GM20000 (cell line): ENCODE results near the gene SLC13A4.

Experiments
- DNase-seq: peaks from one replicate; pipeline ENCODE4 v3.0.0; 2012; ENCODE audit warnings: low spot score
- CTCF ChIP-seq: IDR thresholded peaks from 2 replicates; pipeline ENCODE4 v1.5.1; 2012; ENCODE audit warnings: mild to moderate bottlenecking, control low read depth; ENCODE audit errors: extremely low read depth, missing control alignments

The SLC13A4 gene

GRCh38 chr7:135759532-135759931 lies 31.5 kb upstream of the SLC13A4 start:
- no peak for TF ChIP-seq CTCF
- DNase-seq: no peak

DNA sequence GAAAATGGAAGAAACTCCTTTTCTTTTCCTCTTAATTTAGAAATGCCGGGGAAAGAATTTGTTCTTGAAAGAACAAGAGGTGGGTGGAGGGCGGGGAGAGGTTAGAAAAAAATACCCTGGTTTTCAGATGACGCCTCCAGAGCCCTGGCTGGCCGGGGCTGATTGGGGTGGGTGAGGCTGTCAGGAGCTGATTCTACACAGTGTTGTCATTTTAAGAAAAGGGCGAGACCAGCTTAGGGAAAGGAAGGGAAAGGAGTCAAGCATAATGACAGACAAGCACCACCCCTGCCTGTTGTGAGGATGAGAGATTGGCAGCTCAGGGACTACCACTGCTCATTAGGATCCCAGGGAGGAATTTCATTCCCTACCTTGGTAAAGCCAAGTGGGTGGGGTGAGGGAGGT lies 30.5 kb upstream of the SLC13A4 start:
- TF ChIP-seq CTCF: no peak
- no peak for DNase-seq

GRCh38 chr7:135757719-135758411 lies 29.9 kb upstream of the SLC13A4 start:
- DNase-seq: no peak

DNA sequence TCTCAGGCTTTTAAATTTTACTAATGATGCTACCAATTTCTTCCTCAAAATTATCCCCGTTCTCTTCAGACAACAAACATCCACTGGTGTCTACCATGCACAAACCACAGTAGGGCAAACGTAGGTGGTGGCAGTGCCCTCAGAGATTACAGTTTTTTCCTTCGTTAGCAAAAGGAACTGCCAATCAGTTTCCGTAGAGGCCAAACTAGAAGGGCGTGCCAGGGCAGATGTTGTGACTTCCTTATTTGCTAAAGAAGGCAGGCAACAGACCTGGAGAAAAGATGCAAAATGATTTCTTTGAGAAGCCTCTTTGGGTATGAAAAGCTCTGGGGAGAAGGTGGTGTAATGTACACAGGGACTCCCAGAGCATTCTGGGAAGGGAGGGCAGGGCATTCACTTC lies 28.2 kb upstream of the SLC13A4 start:
- DNase-seq: no peak
- TF ChIP-seq CTCF: no peak

More at GRCh38 chr7:135757719-135758411, 29.9 kb upstream of the SLC13A4 start:
- no peak for TF ChIP-seq CTCF

DNA sequence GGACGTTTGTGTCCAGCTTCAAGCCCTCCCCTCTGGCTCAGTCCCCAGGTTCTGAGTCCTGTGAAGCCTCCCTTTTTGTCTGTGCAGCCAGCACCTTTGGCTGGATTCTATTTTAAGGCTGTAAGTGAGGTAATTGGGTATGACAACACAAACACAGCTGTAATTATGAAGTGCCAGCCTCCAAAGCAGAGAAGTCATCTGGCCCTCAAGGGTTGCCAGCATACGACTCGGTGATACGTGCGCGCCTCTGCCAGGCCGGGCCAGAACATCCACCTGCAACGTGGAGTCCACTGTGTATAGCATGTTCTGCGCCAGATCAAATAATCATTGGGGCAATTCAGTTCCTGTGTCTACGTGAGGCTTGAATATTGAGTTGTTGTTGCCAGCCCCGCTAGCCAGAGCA lies 27.4 kb upstream of the SLC13A4 start:
- no peak for DNase-seq
- TF ChIP-seq CTCF: no peak

- no peak for DNase-seq
- no peak for TF ChIP-seq CTCF
These were observed 25.8 kb upstream of the SLC13A4 start for GRCh38 chr7:135753616-135754413.

DNA sequence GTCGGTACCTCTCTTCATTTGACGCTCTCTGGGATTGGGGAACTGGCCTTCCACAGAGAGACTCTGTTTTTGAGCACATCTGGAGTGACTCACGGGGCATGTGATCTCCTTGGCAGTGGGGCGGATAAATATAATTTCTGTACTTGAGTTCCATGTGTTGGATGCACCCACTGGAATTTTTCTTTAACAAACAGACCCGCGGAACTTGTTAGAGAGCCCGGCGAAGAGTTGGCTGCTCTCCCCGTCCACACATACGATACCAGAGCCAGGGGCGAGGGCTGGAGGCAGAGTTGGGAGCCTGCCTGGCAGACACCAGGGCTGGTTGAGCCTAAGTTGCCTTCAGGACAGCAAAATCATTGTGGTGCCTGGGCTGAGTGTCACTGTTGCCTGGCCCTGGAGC lies 20.8 kb upstream of the SLC13A4 start, which contains the start of gene FAM180A:
Gene FAM180A (minus strand): TSS at position 44 of the 400 bp plus-strand sequence. CDS start 233 bp downstream, outside the sequence.
- TF ChIP-seq CTCF: no peak
- DNase-seq: no peak
